ES-I3 (cell line): Measurements from ENCODE around the gene GAS2L1.

Source experiments
- H3K36me3 ChIP-seq: 2 replicates; pipeline ENCODE4 v1.6.1; 2013; ENCODE audit warnings: mild to moderate bottlenecking, low read length, control low read depth, moderate library complexity; ENCODE audit not compliant: insufficient read depth
- H3K4me1 ChIP-seq: 2 replicates; pipeline ENCODE4 v1.6.1; 2013; ENCODE audit warnings: mild to moderate bottlenecking, control low read depth, low read length; ENCODE audit not compliant: insufficient read depth
- H3K9ac ChIP-seq: 2 replicates; pipeline ENCODE4 v1.6.1; 2013; ENCODE audit warnings: low read depth, mild to moderate bottlenecking, low read length, moderate library complexity
- H3K9me3 ChIP-seq: 2 replicates; pipeline ENCODE4 v1.6.1; 2013; ENCODE audit warnings: mild to moderate bottlenecking, low read length, moderate library complexity; ENCODE audit not compliant: control insufficient read depth, insufficient read depth

GAS2L1 gene

DNA sequence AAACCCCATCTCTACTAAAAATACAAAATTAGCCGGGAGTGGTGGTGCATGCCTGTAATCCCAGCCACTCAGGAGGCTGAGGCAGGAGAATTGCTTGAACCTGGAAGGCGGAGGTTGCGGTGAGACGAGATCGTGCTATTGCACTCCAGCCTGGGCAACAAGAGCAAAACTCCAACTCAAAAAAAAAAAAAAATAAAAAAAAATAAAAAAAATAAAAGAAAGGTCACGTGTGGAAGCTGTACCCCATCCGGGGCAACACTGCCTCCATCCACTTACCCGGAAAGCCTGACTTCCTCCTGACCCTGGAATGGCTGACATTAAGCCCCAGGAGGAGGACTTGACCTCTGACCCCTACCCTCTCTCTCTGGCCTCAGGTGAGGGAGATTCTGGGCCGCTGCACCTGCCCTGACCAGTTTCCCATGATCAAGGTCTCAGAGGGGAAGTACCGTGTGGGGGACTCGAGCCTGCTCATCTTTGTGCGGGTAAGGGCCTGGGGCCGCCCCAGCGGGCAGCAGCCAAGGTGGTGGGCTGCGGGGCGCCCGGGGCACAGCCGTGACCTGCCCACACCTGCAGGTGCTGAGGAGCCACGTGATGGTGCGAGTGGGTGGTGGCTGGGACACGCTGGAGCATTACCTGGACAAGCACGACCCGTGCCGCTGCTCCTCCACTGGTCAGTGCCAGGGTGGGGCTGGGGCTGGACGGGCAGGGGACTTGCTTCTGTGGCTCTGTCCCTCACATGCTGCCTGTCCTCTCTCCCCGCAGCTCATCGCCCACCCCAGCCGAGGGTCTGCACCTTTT is 3.8 kb downstream of the GAS2L1 start:
- Histone ChIP-seq H3K9ac (no peak overlapping the region), H3K9me3 (no peaks in the 10 kb centered on the region; the same call in 1 of the 2 replicates), H3K4me1 (peaks cover 16% of the 10 kb centered on the region; the same call in 1 of the 2 replicates), H3K36me3 (no peaks in the 10 kb centered on the region)

DNA sequence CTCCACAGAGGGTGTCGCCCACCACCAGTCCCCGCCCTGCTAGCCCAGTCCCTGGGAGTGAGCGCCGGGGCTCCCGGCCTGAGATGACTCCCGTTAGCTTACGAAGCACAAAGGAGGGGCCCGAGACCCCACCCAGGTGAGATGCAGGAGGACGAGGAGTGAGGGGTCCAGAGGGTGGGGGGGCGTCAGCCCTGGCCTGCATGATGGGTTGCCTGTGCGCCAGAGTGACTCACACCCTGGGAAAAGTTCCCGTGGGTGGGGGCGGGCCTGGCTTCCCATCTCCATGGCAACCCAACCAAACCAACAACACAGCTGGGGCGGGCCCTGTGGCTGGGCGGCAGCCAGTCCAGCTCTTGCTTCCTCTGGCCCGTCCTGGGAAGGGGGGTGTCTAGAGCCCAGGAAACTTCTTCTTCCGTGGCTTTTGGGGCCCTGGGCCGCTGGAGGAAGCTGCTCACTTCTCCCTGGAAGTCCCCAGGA is 4.5 kb downstream of the GAS2L1 start:
- no peaks in the 10 kb centered on the region for H3K36me3 ChIP-seq
- peaks cover 13% of the 10 kb centered on the region; the same call in 1 of the 2 replicates for H3K4me1 ChIP-seq
- no peaks in the 10 kb centered on the region; the same call in 1 of the 2 replicates for H3K9me3 ChIP-seq
- H3K9ac ChIP-seq, result no peak overlapping the region

DNA sequence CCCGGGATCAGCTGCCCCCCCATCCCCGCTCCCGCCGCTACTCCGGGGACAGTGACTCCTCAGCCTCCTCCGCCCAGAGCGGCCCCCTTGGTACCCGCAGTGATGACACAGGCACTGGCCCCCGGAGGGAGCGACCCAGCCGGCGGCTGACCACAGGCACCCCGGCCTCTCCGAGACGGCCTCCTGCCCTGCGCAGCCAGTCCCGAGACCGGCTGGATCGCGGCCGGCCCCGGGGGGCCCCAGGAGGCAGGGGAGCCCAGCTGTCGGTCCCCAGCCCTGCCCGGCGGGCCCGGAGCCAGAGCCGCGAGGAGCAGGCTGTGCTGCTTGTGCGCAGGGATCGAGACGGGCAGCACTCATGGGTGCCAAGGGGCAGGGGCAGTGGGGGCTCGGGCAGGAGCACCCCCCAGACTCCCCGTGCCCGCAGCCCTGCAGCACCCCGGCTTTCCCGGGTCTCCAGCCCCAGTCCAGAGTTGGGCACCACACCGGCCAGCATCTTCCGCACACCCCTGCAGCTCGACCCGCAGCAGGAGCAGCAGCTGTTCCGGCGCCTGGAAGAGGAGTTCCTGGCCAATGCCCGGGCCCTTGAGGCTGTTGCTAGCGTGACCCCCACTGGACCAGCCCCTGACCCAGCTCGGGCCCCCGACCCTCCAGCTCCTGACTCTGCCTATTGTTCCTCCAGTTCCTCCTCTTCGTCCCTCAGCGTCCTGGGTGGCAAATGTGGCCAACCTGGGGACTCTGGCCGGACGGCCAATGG is 5.2 kb downstream of the GAS2L1 start:
- H3K4me1 ChIP-seq, result peaks cover 12% of the 10 kb centered on the region; the same call in 1 of the 2 replicates
- H3K36me3 ChIP-seq, result no peaks in the 10 kb centered on the region
- H3K9me3 ChIP-seq, result no peaks in the 10 kb centered on the region; the same call in 1 of the 2 replicates
- no peak overlapping the region for H3K9ac ChIP-seq

DNA sequence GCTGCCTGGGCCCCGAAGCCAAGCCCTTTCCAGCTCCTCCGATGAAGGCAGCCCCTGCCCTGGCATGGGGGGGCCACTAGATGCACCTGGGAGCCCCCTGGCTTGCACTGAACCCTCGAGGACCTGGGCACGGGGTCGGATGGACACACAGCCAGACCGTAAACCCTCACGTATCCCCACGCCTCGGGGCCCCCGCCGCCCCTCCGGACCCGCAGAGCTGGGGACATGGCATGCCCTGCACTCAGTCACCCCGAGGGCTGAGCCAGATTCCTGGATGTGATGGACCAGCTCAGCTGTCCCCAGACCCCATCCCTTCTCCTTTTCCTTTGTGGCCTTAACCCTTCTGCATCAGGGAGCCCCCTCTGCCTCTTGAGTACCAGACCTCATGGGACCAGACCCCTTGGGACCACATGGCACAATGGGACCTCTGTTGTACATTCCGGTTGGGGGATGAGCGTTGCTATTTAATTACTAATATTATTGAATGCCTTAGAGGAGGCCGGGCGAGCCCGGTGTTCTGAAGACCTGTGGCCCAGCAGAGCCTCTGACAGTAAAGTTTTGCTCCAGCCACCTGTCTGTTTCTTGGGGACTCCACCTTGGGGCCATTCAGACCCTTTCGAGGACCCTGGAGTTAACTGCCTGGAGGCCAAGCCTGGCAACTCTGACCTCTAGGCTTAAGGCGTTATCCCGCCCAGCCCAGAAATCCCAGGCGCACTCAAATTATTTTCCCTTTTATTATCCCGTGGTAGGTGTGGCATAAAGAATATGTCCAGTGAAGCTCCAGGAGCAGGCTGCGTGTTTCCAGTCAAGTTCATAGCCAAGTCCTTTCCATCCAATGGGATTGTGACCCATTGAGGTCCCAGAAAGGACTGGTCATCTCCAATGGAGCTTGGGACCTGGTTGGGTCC is 6.0 kb downstream of the GAS2L1 start:
- Histone ChIP-seq H3K9me3 (no peaks in the 10 kb centered on the region; the same call in 1 of the 2 replicates), H3K9ac (no peak overlapping the region), H3K36me3 (no peaks in the 10 kb centered on the region), H3K4me1 (peaks cover 12% of the 10 kb centered on the region; the same call in 1 of the 2 replicates)

DNA sequence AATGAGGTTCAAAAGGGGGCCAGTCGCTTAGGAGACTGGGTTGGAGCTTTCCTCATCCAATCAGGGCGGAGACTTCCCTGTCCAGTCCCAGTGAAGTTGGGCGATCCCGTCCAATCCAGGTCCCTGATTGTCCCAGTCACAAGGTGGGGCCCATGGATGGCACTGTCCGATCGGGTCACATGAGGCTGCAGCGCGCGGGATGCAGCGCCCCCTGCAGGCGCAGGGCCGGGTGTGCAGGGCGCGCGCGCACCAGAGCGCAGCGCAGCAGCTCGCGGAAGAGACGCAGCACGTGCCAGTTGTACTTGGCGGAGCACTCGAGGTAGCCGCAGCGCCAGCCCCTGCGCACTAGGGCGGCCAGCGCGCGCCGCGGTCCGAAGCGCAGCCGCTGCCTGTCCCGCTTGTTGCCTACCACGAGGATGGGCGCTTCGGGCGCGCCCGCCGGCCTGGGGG is 6.7 kb downstream of the GAS2L1 start:
- H3K36me3 ChIP-seq, result no peaks in the 10 kb centered on the region
- no peak overlapping the region for H3K9ac ChIP-seq
- H3K9me3 ChIP-seq, result no peaks in the 10 kb centered on the region; the same call in 1 of the 2 replicates
- H3K4me1 ChIP-seq, result peaks cover 12% of the 10 kb centered on the region; the same call in 1 of the 2 replicates

DNA sequence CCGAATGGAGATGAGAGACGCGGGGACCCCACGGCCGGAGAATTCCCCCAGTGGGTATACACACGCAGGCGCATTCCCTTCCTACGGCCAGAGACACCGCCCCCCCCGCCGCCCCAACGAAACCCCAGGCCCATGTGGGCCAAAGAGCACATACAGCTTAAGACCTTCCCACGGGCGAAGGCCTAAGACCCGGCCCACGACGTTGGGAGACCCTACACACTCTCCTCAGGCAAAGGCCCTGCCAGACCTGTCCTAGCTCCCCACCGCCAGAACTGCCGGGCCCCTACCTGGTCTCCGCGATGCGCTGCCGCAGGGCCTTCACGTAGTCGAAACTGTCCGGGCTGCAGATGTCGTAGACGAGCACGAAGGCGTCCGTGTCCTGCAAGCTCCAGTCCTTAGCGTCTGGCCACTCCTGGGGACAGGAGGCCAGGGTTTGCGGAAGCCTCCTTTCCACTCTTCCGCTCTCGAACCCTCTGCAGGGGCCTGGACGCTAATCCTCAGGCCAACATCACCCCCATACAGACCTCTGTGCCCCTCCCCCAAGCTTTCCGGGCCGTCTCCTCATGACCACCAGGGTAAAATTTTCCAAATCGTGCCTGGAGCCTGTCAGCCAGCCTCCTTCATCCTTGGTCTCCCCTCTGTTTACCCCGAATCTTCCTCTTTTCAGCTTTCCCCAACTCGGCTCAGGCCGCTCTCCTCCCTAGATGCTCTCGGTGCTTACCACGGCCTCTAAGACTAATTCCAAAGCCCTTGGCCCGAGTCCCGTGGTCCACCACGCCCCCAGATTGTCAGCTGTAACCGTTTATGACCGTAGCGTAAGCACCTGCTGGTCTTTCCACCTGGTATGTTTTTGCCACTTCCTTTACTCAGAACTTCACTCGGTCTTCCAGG is 7.4 kb downstream of the GAS2L1 start:
- Histone ChIP-seq H3K9me3 (no peaks in the 10 kb centered on the region; the same call in 1 of the 2 replicates), H3K9ac (peak overlapping the region; percentile 55; the same call in 1 of the 2 replicates), H3K4me1 (peaks cover 9% of the 10 kb centered on the region; the same call in 1 of the 2 replicates), H3K36me3 (no peaks in the 10 kb centered on the region)

DNA sequence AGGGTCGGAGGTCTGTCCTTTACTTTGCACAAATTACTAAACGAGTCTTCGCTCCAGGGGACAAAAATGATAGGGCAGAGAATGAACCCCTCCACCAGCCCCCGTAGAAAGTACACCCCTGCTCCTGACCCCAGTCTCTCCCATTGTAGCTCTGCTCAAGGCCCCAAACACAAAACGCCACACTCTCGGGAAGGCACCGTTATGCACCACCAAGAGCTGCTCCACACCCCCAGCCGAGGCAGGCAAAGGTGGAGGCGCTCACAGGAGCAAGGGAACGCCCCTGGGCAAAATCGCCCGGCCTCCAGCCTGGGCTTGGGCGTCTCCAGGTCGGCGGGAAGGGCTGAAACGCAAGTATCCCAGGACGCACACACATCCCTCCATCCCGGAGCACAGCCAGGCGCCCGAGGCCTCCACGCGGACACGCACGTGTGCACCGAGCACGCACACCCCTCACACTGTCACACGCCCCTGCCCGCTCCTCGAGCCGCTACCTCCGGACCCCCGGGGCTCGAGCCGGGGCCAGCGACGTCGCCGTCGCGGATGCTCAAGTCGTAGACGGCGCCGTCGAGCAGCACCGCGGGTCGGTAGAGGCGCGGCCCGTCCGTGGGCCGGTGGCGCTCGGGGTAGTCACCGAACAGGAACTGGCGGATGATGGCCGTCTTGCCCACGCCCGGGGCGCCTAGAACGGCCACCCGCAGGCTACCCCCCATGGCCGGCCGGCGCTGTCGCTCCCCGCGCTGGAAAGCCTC is 8.3 kb downstream of the GAS2L1 start:
- Histone ChIP-seq H3K9me3 (no peaks in the 10 kb centered on the region; the same call in 1 of the 2 replicates), H3K9ac (peak overlapping the region; percentile 55), H3K4me1 (peaks cover 4% of the 10 kb centered on the region; the same call in 1 of the 2 replicates)

DNA sequence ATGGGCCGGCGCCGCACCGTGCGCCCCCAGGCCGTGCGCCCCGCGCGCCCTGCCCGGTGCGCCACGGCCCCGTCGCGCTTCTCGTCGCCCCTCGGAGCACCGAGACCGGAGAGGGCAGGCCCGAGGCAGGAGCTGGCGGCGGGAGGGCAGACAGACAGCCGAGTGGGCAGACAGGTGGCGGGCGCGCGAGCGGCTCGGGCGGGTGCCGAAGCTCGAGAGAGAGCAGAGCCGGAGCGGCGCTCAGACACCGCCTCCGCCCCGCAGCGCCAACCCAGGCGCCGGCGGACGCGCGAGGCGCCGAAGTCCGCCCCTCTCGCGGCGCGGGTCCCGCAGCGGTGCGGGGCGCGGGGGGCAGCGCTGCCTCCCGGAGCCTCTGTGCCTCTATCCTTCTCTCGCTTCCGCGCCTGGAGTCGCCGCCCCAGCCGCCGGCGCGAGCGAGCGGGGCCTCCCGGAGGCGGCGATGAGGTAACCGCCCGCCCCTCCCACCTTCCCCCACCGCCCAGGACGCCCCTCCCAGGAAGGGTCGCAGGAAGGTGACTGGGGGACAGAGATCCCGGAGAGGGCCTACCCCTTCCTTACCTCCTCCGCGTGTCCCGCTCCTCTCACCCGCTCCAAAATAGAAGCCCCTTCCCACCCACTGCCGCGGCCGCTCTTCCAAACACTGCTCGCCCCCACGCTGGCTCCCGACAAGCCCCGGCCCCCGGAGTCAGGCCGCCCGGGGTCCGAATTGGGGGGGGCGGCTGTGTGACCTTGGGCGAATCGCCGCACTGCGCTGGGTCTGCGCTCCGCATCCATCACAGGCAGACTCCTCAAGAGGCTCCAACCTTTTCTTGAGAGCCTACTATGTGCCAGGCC is 9.1 kb downstream of the GAS2L1 start, which contains the start of gene RASL10A:
TSS of gene RASL10A (minus strand) at position 412 of the 855 bp plus-strand sequence. CDS start 451 bp downstream, outside the sequence.
- peaks cover 4% of the 10 kb centered on the region; the same call in 1 of the 2 replicates for H3K4me1 ChIP-seq
- no peaks in the 10 kb centered on the region for H3K36me3 ChIP-seq
- peak within 1 kb of the TSS; percentile 55 for H3K9ac ChIP-seq
- no peaks in the 10 kb centered on the region; the same call in 1 of the 2 replicates for H3K9me3 ChIP-seq

More for the DNA sequence above, 8.3 kb downstream of the GAS2L1 start:
- no peaks in the 10 kb centered on the region for H3K36me3 ChIP-seq

DNA sequence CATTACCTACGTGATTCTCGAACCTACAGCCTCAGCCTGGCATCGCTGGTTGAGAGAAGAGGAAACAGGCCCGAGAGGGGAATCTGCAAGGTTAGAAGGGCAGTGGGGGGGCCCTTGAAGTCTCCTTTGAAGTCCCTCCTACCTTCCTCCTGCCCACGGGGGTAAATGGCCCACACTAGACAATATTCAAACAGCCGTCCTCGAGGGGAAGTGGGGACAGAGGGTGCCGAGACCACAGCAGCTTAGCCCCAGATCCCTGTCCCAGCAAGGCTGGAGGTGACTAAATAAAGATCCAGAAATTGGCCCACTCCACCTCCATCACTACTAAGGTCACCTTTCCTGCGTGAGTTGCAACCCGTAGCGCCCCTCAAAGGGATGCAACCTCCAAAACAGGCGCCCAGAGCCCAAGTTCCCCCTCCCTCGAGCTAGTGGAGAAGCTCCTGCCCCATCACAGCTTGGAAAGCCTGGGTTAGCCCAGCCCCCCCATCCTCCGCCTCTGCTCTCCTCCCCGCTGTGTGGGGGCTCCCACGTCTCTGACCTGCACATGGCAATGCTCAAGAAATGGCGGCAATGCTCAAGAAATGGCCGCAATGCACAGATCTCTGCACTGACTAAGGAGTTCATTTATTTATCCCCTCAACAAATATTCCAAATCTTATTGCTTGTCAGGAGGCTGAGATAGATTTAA is 9.8 kb downstream of the GAS2L1 start:
- H3K36me3 ChIP-seq, result no peaks in the 10 kb centered on the region
- H3K9ac ChIP-seq, result peak overlapping the region; percentile 43; the same call in 1 of the 2 replicates
- H3K9me3 ChIP-seq, result no peaks in the 10 kb centered on the region; the same call in 1 of the 2 replicates
- H3K4me1 ChIP-seq, result peaks cover 4% of the 10 kb centered on the region; the same call in 1 of the 2 replicates

DNA sequence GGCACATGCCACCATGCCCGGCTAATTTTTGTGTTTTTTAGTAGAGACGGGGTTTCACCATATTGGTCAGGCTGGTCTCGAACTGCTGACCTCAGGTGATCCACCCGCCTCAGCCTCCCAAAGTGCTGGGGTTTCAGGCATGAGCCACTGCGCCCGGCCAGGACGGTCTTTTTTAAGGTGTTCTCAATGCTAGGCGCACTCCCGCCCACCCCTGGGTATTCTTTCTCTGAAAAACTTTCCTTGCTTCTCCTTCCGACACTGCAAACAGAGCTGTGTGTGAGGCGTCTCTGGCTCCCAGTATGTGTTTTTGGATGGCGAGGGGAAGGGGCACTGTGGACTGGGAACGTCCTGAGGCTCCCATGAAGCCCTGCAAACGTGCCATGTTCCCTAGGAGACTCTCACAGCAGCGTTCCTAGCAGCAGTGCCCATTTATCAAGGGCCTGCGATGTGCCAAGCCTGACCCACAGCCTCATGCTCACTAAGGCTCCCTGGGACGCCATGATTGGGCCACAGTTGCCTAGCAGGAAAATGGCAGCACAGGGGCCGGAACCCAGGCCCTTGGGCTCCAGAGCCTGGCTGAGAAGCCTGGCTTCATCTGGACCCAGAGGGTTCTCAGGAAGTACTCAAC is 11.5 kb downstream of the GAS2L1 start:
- Histone ChIP-seq H3K9me3 (no peaks in the 10 kb centered on the region; the same call in 1 of the 2 replicates), H3K9ac (no peak overlapping the region), H3K4me1 (peaks cover 4% of the 10 kb centered on the region; the same call in 1 of the 2 replicates), H3K36me3 (no peaks in the 10 kb centered on the region)

DNA sequence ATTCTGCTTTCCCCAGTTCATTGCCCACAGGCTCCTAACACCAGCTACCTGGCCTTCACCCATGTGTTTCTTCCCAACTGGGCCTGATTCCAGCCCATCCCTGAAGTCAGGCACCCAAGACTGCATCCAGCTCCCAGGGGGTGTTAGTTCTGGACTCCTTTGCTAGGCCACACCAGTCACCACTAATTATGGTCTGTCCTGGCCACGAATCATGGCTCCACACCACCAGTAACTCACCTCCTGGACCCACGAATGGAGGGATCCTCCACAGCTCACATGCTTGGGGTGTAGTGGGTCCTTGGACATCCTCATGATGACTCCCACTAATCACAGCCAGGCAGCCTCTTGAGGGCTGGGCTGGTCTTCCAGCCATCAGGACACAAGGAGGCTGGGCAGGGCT is 12.6 kb downstream of the GAS2L1 start:
- Histone ChIP-seq H3K9me3 (no peaks in the 10 kb centered on the region), H3K4me1 (peaks cover 3% of the 10 kb centered on the region; the same call in 1 of the 2 replicates), H3K36me3 (no peaks in the 10 kb centered on the region), H3K9ac (no peak overlapping the region)
